Type B pancreatic cell (in vitro differentiated cells): ENCODE data around the gene TRAF3IP3. TPM values are rescaled to one million over a fixed set of nuclear protein-coding genes. Genes with fewer than 3 reads are reported as not detected.

ENCODE experiments used
- DNase-seq: peaks from one replicate; pipeline ENCODE4 v3.0.0; 2021; ENCODE audit warnings: mixed read lengths; ENCODE audit not compliant: unreplicated experiment; ENCODE audit errors: extremely low spot score
- H3K27ac Mint-ChIP-seq: 2 replicates; pipeline ENCODE4 v1.8.0; 2021; ENCODE audit warnings: mild to moderate bottlenecking, mixed read lengths
- H3K27me3 Mint-ChIP-seq: 2 replicates; pipeline ENCODE4 v1.8.0; 2021; ENCODE audit warnings: mixed read lengths
- H3K36me3 Mint-ChIP-seq: 2 replicates; pipeline ENCODE4 v1.8.0; 2021; ENCODE audit warnings: mixed read lengths
- H3K4me1 Mint-ChIP-seq: one replicate; pipeline ENCODE4 v1.8.0; 2021; ENCODE audit warnings: mixed read lengths; ENCODE audit not compliant: unreplicated experiment
- H3K4me3 Mint-ChIP-seq: 2 replicates; pipeline ENCODE4 v1.8.0; 2021; ENCODE audit warnings: mild to moderate bottlenecking, mixed read lengths
- H3K9me3 Mint-ChIP-seq: 2 replicates; pipeline ENCODE4 v1.8.0; 2021; ENCODE audit warnings: mixed read lengths
- total RNA-seq: library from RNA; stranded (reverse); gene quantifications from 2 replicates; pipeline ENCODE4 v1.2.1, GENCODE V29; 2021; ENCODE audit warnings: low replicate concordance
- TF ChIP-seq, protein P1 (sequence below): fragments of 200-600 bp; sonication (generic); conservative IDR thresholded peaks from 2 replicates; pipeline ENCODE4 v1.5.0; 2021; ENCODE audit warnings: antibody characterized with exemption, mild to moderate bottlenecking

TRAF3IP3 gene
- total RNA-seq, 1 donor from 2014 or later = 1.7 TPM

DNA sequence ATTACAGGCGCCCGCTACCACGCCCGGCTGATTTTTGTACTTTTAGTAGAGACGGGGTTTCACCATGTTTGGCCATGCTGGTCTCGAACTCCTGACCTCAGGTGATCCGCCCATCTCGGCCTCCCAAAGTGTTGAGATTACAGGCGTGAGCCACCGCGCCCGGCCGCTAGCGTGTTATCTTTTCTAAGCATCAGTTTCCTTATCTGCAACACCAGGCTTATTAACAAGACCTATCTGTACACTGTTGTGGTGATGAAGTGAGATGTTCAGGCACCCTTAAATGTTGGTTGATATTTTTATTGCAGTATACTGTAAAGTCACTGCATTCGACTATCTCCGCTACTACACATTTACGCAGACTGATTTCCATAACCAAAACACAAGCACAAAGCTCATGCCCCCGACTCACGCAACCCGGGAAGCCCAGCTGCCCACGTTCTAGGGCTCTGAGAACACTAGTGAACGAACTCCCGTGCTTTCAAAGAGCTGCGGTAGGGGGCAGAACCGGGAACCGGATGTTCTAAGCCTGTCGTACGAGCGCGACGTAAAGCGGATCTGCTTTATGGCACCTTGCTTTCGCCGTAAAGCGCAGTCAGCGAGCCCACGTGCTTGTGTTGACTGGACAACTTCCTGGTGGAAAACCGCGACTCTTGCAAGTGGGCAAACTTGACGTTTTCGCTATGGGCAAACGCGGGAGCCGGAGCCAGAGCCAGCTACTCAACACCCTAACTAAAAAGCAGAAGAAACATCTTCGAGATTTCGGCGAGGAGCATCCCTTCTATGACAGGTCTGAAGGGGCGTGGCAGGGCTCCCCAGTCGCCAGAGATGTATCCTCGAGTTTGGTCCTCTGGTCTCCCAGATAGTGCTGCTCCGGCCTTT, 71.8 kb downstream of the TRAF3IP3 start, which contains the start of gene UTP25:
Gene UTP25 (plus strand): TSS at position 589 of the 879 bp plus-strand sequence. CDS start 92 bp downstream, at position 681.
- H3K27me3 Mint-ChIP-seq = peaks cover 3% of the 10 kb centered on the region
- peaks cover 5% of the 10 kb centered on the region for H3K9me3 Mint-ChIP-seq
- peaks cover 46% of the 10 kb centered on the region for H3K4me1 Mint-ChIP-seq
- H3K36me3 Mint-ChIP-seq = peaks cover 3% of the 10 kb centered on the region
- TF ChIP-seq, protein P1, sequence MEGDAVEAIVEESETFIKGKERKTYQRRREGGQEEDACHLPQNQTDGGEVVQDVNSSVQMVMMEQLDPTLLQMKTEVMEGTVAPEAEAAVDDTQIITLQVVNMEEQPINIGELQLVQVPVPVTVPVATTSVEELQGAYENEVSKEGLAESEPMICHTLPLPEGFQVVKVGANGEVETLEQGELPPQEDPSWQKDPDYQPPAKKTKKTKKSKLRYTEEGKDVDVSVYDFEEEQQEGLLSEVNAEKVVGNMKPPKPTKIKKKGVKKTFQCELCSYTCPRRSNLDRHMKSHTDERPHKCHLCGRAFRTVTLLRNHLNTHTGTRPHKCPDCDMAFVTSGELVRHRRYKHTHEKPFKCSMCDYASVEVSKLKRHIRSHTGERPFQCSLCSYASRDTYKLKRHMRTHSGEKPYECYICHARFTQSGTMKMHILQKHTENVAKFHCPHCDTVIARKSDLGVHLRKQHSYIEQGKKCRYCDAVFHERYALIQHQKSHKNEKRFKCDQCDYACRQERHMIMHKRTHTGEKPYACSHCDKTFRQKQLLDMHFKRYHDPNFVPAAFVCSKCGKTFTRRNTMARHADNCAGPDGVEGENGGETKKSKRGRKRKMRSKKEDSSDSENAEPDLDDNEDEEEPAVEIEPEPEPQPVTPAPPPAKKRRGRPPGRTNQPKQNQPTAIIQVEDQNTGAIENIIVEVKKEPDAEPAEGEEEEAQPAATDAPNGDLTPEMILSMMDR = peak; percentile 77
- peak within 1 kb of the TSS; percentile 95 for H3K27ac Mint-ChIP-seq
- H3K4me3 Mint-ChIP-seq = peak within 1 kb of the TSS; percentile 96
- DNase-seq = peak; percentile 91

DNA sequence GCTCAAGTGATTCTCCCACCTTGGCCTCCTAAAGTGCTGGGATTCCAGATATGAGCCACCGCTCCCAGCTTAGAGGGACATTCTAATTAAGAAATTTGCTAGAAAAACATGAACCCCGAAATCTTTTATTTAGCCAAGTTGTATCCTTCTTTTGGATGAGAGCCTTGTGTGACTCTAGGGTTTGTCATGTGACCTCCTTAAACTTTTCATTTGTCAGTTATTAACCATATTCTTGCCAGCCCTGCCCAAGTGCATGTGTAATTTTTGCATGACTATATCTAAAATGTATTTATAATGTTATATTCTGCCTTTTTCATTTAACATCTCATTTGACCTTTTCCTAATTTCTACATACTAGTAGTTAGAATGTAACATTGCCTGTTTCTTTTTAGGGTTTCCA, 73.9 kb downstream of the TRAF3IP3 start:
- Mint-ChIP-seq H3K27ac (no peak overlapping the region), H3K36me3 (peaks cover 19% of the 10 kb centered on the region), H3K27me3 (no peaks in the 10 kb centered on the region), H3K9me3 (peaks cover 5% of the 10 kb centered on the region), H3K4me3 (peak overlapping the region; percentile 74), H3K4me1 (peaks cover 35% of the 10 kb centered on the region)
- no peak for DNase-seq
- TF ChIP-seq, protein P1 = no peak

DNA sequence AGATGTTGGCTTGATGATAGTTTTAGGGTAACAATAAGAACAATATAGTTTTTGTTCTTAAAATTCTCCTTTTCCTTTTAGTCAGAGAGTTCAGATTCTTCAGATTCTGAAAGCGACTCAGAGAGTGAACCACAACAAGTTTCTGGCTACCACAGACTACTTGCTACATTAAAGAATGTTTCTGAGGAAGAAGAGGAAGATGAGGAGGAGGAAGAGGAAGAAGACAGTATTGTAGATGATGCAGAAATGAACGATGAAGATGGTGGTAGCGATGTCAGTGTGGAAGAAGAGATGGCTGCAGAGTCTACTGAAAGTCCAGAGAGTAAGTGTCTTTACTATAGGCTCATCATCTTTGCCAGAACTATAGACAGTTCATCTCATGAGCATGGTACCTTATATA, 74.9 kb downstream of the TRAF3IP3 start:
- Mint-ChIP-seq H3K4me3 (no peak overlapping the region), H3K27ac (no peak overlapping the region), H3K4me1 (peaks cover 30% of the 10 kb centered on the region), H3K36me3 (peaks cover 24% of the 10 kb centered on the region), H3K9me3 (peaks cover 5% of the 10 kb centered on the region), H3K27me3 (no peaks in the 10 kb centered on the region)
- TF ChIP-seq, protein P1 = no peak
- DNase-seq = no peak

DNA sequence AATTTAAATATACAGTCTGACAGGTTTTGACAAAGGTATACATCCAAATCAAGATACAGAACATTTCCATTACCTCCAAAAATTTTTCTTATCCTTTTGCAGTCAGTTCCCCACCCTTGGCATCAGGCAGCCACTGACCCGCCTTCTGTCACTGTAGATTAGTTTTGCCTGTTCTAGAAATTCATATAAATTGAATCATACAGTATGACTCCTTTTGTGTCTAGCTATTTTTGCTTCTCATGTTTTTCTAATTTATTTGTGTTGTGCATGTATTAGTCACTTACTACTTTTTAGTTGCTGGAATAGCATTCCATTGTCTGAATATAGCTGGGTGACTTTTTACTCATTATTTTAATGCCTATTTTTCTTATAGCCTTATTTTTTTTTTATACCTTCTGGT, 75.8 kb downstream of the TRAF3IP3 start:
- TF ChIP-seq, protein P1 = no peak
- Mint-ChIP-seq H3K27me3 (no peaks in the 10 kb centered on the region), H3K36me3 (peaks cover 27% of the 10 kb centered on the region)

More for the DNA sequence above, 75.8 kb downstream of the TRAF3IP3 start:
- H3K27ac Mint-ChIP-seq = no peak overlapping the region
- peaks cover 5% of the 10 kb centered on the region for H3K9me3 Mint-ChIP-seq
- DNase-seq = no peak
- peaks cover 21% of the 10 kb centered on the region for H3K4me1 Mint-ChIP-seq
- H3K4me3 Mint-ChIP-seq = no peak overlapping the region

Other genes starting within 250 kb of the TRAF3IP3 start
- gene CAMK1G, start 172.3 kb upstream of the TRAF3IP3 start, total RNA-seq = 2.0 and 9.4 TPM in 2 replicates
- gene LAMB3, start 103.6 kb upstream of the TRAF3IP3 start, total RNA-seq = 17.0 and 47.3 TPM in 2 replicates
- 0.88 and 6.4 TPM in 2 replicates for gene G0S2, start 80.6 kb upstream of the TRAF3IP3 start, total RNA-seq
- gene HSD11B1, start 51.2 kb upstream of the TRAF3IP3 start, total RNA-seq = not detected in 2 replicates
- gene C1orf74, start 28.5 kb downstream of the TRAF3IP3 start, total RNA-seq = 3.6 TPM in 2 replicates
- gene IRF6, start 50.1 kb downstream of the TRAF3IP3 start, total RNA-seq = 28.2 and 67.4 TPM in 2 replicates
- gene UTP25, start 71.9 kb downstream of the TRAF3IP3 start, total RNA-seq = 8.4 and 9.4 TPM in 2 replicates
- 3.9 and 5.7 TPM in 2 replicates for gene SYT14, start 182.2 kb downstream of the TRAF3IP3 start, total RNA-seq